Measurements from ENCODE around the gene PDCD11. TPM values are rescaled to one million over a fixed set of nuclear protein-coding genes. Genes with fewer than 3 reads are reported as not detected.

PDCD11 gene
- total RNA-seq, 2 donors from 2014 or later, result 62.3 to 65.8 TPM

- no peak overlapping the region for H3K4me3 ChIP-seq (ENCODE audit: low read length)
- H3K36me3 Mint-ChIP-seq (ENCODE audit: low read depth), result peaks cover 44% of the 10 kb centered on the region
- no peaks in the 10 kb centered on the region for H3K4me1 Mint-ChIP-seq
- no peaks in the 10 kb centered on the region for H3K9me3 ChIP-seq (ENCODE audit: control insufficient read depth, low read length)
- no peak overlapping the region for H3K9ac ChIP-seq (ENCODE audit: extremely low read depth, low read length, poor library complexity, severe bottlenecking)
- H3K36me3 ChIP-seq (ENCODE audit: control insufficient read depth, insufficient read depth, low read length), result peaks cover 49% of the 10 kb centered on the region
- no peak for DNase-seq
- H3K27me3 Mint-ChIP-seq (ENCODE audit: insufficient read depth), result no peaks in the 10 kb centered on the region
- H3K27ac Mint-ChIP-seq, result no peak overlapping the region
- no peak for TF ChIP-seq CTCF (conservative IDR thresholded peaks at IDR 0.05)
- no peak overlapping the region for H3K27ac ChIP-seq (ENCODE audit: low read depth, low read length)
- no peak overlapping the region for H3K4me3 Mint-ChIP-seq
- WGBS, 2 experiments (ENCODE audit: insufficient coverage in 1 of 2, insufficient read length in 1 of 2), result 94 to 97% methylated on average over 5 of the region's 5 CpGs
- H3K27me3 ChIP-seq (ENCODE audit: control insufficient read depth, insufficient read depth, low read length, poor library complexity, severe bottlenecking), result no peaks in the 10 kb centered on the region
- H3K9me3 Mint-ChIP-seq, result no peaks in the 10 kb centered on the region
- no peaks in the 10 kb centered on the region for H3K4me1 ChIP-seq (ENCODE audit: control insufficient read depth, insufficient read depth, low read length)
These were observed 13.7 kb upstream of the PDCD11 start for GRCh38 chr10:103382769-103383168.

DNA sequence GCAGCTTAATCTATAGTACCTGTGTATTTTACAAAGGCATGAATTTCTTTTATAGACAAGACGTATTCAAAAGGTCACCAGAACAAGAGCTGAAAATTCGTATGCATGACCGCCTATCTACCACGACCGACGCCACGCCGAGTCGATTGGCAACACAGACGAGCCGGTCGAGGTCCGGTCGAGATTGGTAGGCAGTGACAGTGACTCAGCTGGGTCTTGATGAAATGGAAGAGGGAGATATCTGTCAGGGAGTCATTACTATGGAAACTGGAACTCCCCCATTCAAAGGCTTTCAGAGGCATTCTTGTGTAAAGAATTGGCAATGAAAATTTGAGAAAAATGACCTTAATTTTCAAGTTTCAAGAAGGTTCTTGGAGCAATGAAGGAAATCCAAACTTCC is 2.2 kb upstream of the PDCD11 start:
- no peak for DNase-seq
- Histone ChIP-seq H3K9ac (ENCODE audit: extremely low read depth, low read length, poor library complexity, severe bottlenecking) (no peak overlapping the region), H3K9me3 (ENCODE audit: control insufficient read depth, low read length) (no peaks in the 10 kb centered on the region), H3K27me3 (ENCODE audit: control insufficient read depth, insufficient read depth, low read length, poor library complexity, severe bottlenecking) (no peaks in the 10 kb centered on the region), H3K4me1 (ENCODE audit: control insufficient read depth, insufficient read depth, low read length) (peaks cover 3% of the 10 kb centered on the region), H3K36me3 (ENCODE audit: control insufficient read depth, insufficient read depth, low read length) (peaks cover 62% of the 10 kb centered on the region), H3K27ac (ENCODE audit: low read depth, low read length) (no peak overlapping the region), H3K4me3 (ENCODE audit: low read length) (peak overlapping the region; percentile 92)
- Mint-ChIP-seq H3K27me3 (ENCODE audit: insufficient read depth) (no peaks in the 10 kb centered on the region), H3K27ac (no peak overlapping the region), H3K4me1 (peaks cover 19% of the 10 kb centered on the region), H3K4me3 (no peak overlapping the region), H3K9me3 (no peaks in the 10 kb centered on the region), H3K36me3 (ENCODE audit: low read depth) (peaks cover 46% of the 10 kb centered on the region)
- 93 to 95% methylated on average over 14 of the region's 14 CpGs for WGBS, 2 experiments (ENCODE audit: insufficient coverage in 1 of 2, insufficient read length in 1 of 2)
- no peak for TF ChIP-seq CTCF (conservative IDR thresholded peaks at IDR 0.05)

DNA sequence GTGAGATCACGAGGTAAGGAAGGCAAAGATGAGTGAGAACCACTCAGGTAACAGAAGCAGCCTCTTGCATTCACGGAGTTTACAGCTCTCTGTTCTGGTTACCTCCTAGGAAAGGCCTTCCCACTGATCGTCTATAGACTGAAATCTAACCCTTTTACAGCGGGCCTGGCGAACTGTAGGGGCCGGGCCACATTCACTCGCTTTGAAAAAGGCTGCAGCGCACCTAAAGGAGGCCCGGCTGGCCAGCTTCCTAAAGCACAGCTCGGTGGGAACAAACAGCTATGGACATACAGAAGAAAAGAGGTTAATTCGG is 716 bp upstream of the PDCD11 start:
- H3K27me3 Mint-ChIP-seq (ENCODE audit: insufficient read depth), result no peaks in the 10 kb centered on the region
- H3K9me3 Mint-ChIP-seq, result no peaks in the 10 kb centered on the region
- Histone ChIP-seq H3K4me1 (ENCODE audit: control insufficient read depth, insufficient read depth, low read length) (peaks cover 3% of the 10 kb centered on the region), H3K27ac (ENCODE audit: low read depth, low read length) (peak overlapping the region; percentile 45), H3K27me3 (ENCODE audit: control insufficient read depth, insufficient read depth, low read length, poor library complexity, severe bottlenecking) (no peaks in the 10 kb centered on the region), H3K9ac (ENCODE audit: extremely low read depth, low read length, poor library complexity, severe bottlenecking) (peak overlapping the region; percentile 91), H3K36me3 (ENCODE audit: control insufficient read depth, insufficient read depth, low read length) (peaks cover 62% of the 10 kb centered on the region), H3K9me3 (ENCODE audit: control insufficient read depth, low read length) (no peaks in the 10 kb centered on the region), H3K4me3 (ENCODE audit: low read length) (peak overlapping the region; percentile 92)
- peak overlapping the region; percentile 99 for H3K4me3 Mint-ChIP-seq
- peaks cover 19% of the 10 kb centered on the region for H3K4me1 Mint-ChIP-seq
- peak; percentile 60 for DNase-seq
- H3K27ac Mint-ChIP-seq, result peak overlapping the region; percentile 97
- WGBS, 2 experiments (ENCODE audit: insufficient coverage in 1 of 2, insufficient read length in 1 of 2), result 3 to 8% methylated on average over 9 to 11 of the region's 11 CpGs
- TF ChIP-seq CTCF (conservative IDR thresholded peaks at IDR 0.05), result no peak
- H3K36me3 Mint-ChIP-seq (ENCODE audit: low read depth), result peaks cover 51% of the 10 kb centered on the region

Data from endodermal cell (in vitro differentiated cells).